NCI-H1092 treated with DMSO at 0.1 percent for 48 hours (cell line): ENCODE data around the gene PEG3.
"Not testable (repeated sequence)": the region's sequence is repeated elsewhere in the genome, so short reads cannot be mapped to it uniquely, and the experiment has no call there.

Source experiments
- DNase-seq: peaks from one replicate; lab custom pipeline; 2025; lab: John Stamatoyannopoulos, UW

Gene PEG3

GRCh38 chr19:56840451-56841192 lies at the start of gene PEG3, which contains the start of gene ZIM2:
TSS of gene PEG3 (minus strand) at chr19:56840726. CDS start at chr19:56824655, 16,071 bp downstream.
TSS of gene ZIM2 (minus strand) at chr19:56840726. CDS start at chr19:56824277, 16,449 bp downstream.
- no peak for DNase-seq

DNA sequence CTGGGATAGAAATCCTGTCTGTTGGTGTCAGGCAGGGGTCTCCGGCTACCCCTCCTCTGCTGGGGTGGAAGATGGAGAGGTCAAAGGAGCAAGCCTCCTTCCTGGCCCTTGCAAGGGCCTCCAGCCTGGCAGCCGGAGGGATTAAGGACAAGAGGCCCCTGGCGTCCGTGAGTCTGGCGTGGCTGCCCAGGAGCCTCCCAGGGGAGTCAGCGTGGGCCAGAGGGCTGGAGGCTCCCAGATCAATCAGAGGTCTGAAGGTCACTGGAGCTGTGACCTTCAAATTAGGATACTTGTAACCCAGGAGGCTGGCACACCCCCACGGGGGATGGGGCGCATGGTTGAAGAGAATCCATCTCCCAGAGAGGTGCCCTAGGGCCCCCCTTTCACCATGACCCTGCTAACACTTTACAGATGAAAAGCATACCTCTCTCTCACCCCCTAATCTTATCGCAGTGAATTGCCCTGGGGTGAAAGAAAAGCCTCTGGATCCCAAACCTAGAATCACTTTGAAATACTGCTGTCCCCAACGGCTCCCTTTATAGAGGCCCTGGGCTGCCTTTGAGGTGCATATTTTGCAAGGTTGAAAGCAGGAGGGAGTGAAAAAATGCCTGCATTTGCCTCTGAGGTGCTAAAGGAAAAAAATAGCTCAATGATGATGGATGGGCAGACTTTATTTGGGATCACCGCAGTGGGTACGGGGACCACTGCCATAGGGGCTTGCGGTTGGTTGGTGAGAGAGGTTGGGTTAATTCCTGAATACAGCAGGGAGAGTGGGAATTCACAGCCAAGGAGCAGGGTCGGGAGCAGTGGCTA lies 44.9 kb upstream of the PEG3 start:
- no peak for DNase-seq

DNA sequence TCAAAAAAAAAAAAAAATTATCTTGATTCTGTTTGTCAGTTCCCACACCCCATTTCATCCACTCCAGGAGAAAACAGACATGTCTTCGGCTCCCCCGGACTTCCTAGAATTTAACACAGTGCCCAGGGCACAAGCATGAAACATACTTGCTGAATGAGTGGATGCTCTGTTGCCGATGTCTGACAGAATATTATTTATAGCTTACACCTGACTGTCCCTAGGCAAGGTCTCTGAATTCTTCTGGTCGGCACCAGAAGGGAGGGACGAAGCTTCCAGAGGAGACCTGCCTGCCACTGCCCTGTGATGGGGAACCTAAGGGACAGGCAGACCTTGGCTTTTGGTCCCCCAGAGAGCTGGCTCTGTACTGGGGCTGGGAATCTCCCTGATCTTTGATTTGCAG lies 43.9 kb upstream of the PEG3 start:
- no peak for DNase-seq

DNA sequence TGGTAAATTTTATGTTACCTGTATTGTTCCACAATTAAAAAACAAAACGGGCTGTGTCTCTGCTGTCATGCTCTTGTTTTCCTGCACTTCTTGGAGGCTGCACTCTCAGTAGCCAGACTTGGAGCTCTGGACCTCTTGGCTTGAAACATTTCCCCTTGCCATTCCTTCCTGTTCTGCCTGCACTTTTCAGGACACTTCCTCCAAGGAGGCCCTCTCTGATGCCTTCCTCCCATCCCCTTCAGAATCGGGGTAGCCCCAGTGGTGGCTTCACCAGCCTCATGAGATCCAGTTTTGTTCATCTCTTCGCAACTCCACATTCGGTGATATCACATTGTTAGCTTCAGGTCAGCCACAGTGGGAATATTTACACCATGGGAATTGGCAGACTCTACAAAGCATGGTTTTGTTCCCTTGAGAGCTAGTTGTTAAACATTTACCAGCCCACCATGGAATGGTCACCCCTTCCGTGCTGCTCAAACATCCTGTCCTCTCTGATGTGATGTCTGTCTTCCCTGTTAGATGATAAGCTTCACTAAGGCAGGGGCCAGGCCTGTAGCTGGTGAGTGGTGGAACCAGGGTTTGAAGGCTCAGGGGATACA lies 40.2 kb upstream of the PEG3 start:
- no peak for DNase-seq

DNA sequence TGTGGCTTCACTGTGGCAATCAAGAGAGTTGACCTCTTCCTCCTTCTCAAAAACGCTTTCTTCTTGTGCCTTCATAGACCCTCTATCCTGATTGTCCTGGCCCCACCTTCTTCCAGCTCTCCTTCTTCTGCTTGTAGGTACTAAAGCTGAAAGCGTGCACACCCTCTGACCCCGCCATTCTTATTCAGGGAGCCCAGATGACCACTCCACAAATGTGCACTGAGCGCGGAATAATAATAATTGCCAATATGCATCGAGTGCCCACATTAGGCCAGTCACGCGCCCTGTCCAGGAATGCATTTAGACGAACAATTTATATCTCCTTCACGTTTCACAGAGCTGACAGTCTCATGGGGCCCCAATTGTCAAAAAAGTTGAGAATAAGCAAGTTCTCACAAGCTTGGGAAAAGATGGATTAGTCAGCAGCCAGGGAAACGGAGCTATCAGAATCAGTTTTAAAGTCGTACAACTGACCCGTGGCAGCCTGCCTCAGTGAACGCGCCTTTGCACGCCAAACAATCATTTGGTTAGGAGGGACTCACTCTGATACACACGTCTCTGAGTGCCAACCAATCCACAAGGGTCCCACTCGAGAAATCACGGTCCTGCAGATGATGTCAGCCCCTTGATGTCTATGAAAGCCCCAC lies 36.7 kb upstream of the PEG3 start:
- no peak for DNase-seq

- DNase-seq, result no peak
Observed at GRCh38 chr19:56875717-56876116, 35.2 kb upstream of the PEG3 start.

GRCh38 chr19:56874530-56874929 lies 34.0 kb upstream of the PEG3 start:
- DNase-seq, result no peak

- no peak for DNase-seq
Observed at GRCh38 chr19:56873493-56873892, 33.0 kb upstream of the PEG3 start.

GRCh38 chr19:56869886-56870285 lies 29.4 kb upstream of the PEG3 start:
- DNase-seq, result no peak

GRCh38 chr19:56868446-56868845 lies 27.9 kb upstream of the PEG3 start:
- DNase-seq, result no peak

- DNase-seq, result no peak
Observed at GRCh38 chr19:56866538-56866937, 26.0 kb upstream of the PEG3 start.

DNA sequence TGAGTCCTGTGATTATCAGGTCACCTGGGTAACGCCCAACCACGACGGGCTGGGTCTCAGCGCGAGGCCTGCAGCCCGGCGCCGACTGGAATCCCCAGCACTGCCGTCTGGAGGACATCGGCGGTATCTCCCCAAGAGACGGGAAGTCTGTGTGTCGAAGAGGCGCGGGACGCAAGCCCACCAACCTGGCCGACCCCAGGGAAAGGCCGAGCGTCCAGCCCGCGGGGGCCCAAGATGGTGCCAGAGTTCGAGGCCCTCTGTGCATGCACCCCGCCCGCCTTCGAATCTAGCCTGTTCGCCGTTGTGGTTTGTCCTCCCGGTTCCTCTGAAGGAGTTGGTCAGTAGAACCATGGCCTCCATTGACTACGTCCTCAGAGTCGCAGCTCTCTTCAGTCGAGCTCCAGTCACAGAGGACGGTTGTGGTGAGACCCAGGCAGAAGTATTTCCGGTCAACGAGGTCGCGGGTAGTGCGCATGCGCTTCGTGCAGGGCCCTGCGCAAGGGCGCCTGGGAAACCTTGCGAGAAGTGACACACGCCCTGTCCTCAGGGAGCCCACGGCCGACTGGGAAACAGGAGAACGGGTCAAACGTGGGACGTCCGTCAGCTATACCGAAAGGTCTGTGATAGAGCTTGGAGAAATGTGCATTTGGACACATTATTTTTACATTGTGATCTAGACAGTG lies 24.1 kb upstream of the PEG3 start:
- DNase-seq, result no peak

GRCh38 chr19:56862741-56863140 lies 22.2 kb upstream of the PEG3 start:
- DNase-seq, result no peak

GRCh38 chr19:56860409-56860808 lies 19.9 kb upstream of the PEG3 start:
- not testable (repeated sequence) for DNase-seq

GRCh38 chr19:56858026-56858425 lies 17.5 kb upstream of the PEG3 start:
- DNase-seq, result no peak

DNA sequence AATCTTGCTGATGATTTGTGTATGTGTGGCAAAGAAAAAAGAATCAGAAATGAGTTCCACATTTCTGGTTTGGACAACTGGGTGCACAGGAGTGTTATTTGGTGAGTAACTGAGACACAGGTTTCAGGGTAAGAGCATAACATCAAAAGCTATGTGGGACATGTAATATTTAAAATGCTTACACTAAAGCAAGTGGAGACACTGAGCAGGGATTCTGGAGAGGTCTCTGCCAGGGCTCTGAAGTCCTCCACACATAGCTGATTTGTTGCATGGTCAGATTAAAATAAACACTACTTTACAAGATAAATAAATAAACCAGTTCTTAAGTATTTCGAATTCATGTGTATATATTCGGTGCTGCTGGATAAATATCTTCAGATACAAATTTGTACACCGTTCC lies 16.3 kb upstream of the PEG3 start:
- DNase-seq, result no peak

DNA sequence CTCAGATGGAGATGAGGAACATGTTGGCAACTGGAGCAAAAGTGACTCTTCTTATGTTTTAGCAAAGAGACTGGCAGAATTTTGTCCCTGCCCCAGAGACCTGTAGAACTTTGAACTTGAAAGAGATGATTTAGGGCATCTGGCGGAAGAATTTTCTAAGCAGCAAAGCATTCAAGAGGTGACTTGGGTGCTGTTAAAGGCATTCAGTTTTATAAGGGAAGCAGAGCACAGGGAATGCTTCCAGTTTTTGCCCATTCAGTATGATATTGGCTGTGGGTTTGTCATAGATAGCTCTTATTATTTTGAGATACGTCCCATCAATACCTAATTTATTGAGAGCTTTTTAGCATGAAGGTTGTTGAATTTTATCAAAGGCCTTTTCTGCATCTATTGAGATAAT lies 11.8 kb upstream of the PEG3 start:
- DNase-seq, result not testable (repeated sequence)

- DNase-seq, result no peak
Observed at GRCh38 chr19:56848166-56848565, 7.6 kb upstream of the PEG3 start.

- DNase-seq, result no peak
Observed at GRCh38 chr19:56842412-56842811, 1.9 kb upstream of the PEG3 start.

- no peak for DNase-seq
Observed at GRCh38 chr19:56841193-56841543, 642 bp upstream of the PEG3 start.

DNA sequence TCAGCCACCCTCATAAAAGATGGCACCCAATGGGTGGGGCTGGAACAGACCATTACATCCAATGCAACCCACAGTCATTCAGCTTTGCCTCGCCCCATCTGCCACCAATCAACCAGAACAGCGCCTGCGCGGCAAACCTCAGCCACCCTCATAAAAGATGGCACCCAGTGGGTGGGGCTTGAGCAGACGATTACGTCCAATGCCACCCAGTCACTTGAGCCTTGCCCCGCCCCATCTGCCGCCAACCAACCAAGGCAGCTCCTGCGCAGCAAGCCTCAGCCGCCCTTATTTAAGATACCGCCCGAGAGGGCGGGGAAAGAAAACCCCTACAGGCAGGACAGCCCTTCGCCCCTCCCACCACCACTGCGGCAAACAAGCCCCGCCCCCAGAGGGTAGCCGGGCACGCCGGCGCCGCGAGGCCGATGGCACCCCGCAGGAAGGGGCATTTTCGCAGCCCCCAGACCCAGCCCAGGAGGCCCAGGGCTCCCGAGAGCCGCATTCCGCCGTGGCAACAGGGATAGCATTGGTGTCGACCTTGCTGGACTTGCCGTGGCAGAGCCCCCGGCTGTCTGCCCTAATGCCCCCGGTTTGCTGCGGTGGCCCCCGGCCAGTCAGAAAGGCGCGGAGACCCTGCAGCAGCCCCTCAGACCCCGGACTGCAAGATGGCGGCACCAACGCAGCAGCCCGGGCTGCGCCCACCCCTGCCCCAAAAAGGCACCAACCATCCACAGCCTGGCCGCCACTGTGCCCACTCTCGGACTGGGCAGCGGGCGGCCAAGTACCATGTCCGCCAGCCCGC lies 675 bp downstream of the PEG3 start:
- no peak for DNase-seq
